HG02852 (cell line): ENCODE measurements around the gene LRRC26.
A peak's percentile ranks its signal among the peaks of the same experiment; 100 is the strongest.

Experiments
- ATAC-seq: cut with Tn5 transposase; IDR thresholded peaks from one replicate; pipeline ENCODE4 v1.9.1; 2021; ENCODE audit warnings: mild to moderate bottlenecking, moderate library complexity; ENCODE audit not compliant: unreplicated experiment

The LRRC26 gene

DNA sequence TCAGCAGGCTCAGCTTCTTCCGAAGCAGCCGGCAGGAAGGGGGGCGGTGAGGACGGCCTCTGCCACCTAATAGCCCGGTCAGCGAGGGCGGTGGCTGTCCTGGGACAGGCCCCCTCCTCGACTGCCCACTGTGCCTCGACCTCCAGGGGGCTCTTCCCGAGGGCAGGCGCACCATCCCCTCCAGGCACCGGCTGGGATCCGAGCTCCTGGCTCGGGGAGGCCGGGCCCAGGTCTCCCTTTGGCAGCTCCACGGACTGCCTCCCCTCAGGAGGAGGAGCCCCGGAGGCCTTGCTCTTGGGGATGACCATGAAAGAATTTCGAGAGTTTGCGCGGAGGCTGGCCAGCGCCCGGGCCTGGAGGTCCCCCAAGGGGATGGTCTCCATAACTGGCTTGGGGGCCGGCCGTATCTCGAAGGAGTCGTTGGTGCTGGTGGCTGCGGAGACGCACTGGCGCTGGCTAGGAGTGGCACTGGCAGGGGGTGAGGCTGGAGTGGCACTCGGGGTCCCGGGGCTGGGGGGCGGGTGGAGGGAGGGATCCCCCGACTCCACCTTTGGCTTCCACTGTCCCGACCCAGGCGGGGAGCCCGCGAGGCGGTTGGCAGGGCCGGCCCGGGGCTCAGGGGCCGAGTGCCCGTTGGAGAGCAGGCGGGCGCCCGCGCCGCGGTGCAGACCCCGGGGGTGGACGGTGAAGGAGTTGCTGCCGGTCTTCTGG, 29.7 kb upstream of the LRRC26 start:
- ATAC-seq = no peak

DNA sequence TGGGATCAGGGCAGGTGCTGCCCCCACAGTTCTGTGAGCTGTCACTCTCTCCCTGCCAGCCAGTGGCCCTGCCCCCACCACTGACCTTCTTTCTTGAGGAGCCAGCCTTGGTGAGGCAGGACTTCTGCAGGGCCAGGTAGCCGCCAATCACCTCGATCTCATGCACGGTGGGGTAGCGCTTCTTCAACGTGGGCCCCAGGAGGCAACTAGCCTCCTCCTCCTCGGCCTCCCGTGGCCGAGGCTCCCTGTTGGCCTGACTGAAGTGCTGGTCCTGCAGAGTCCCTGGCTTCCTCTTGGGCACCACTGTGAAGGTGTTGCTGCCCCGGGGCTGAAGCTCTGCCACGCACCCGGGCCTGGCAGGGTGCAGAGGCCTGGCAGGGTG, 29.0 kb upstream of the LRRC26 start:
- ATAC-seq = no peak

DNA sequence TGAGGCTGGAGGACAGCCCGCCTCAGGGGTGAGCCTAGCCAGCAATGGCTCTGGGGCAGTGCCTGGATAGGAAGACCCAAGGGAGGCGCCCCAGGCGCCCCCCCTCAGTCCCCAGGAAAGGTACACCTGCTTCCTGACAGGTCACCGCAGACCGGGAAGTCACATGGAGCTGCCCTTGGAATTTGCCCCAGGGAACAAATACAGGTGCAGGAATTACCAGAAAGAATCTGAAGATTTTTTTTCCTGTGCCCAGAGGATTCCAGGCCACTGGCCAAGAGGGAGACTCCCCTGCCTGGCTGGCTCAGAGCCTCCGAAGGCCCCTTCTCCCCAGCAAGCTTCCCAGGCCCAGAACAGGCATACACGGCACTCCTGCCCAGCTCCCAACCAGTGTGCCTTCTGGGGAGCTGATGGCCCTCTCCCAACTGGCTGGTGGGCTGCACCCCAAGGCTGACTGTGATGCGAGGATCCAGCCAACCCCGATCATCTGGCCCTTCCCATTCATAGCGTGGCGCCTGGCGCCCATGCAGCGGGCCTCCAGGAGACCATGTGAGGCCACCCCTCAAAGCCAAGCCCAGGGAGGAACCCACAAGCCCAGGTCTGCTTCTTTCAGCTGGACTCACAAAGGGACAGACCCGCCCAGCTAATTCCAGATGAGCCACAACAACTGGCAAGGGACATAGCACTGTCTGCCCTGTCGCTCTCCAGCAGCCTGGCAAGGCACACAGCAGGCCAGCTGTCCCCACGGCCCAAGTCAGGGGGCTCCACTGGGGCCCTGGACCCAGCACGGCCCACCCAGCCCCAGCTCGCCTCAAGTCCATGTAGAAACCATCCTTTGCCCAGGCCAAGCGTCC, 28.4 kb upstream of the LRRC26 start:
- ATAC-seq = no peak

DNA sequence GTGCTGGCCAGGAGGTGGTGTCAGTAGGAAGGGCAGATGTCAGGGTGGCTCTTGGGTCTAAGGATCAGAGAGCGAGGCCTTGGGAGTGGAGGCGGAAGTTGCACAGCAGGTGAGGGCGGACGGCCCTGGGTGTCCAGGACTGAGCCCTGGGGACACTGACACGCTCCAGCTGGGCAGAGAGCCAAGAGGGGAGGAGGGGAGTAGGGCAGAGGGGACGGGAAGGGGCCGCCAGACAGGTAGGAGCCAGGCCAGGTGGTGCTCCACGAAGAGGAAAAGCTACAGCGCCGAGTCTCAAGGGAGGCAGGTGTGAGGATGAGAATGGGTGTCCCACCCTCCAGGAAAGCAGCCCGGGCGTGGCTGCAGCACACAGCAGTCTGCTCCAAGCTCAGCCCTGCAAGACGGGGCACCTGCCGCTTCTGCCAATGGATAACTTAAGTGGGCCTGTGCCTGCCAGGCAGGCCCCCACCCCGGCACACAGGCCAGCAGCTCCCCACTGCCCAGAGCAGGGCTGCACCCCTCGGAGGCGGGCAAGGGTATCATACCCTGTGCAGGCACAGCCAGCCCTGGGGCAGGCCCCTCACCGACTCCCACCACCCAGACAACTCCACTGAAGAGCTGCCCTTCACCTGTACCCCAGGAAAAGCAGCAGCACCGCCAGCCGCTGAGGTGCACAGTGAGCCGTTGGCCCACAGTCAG, 25.8 kb upstream of the LRRC26 start:
- no peak for ATAC-seq

DNA sequence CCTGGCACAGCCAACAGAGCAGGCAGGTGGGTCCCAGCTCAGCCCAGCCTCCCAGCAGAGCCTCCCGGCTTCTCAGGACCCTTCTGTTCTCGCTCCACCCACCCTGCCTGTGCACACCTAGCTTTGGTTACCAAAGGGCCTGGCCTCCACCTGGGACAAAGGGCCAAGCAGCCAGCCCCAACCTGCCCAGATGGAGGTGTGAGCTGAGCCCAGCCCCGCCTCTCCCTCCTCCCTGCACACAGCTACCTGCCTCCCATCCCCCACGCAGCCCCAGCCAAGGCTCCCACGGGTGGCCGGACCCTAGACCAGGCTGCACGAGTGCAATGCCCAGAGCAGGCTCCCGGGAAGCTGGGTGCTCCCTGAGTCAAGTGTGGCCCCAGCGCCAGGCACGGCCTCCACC, 25.1 kb upstream of the LRRC26 start:
- no peak for ATAC-seq

DNA sequence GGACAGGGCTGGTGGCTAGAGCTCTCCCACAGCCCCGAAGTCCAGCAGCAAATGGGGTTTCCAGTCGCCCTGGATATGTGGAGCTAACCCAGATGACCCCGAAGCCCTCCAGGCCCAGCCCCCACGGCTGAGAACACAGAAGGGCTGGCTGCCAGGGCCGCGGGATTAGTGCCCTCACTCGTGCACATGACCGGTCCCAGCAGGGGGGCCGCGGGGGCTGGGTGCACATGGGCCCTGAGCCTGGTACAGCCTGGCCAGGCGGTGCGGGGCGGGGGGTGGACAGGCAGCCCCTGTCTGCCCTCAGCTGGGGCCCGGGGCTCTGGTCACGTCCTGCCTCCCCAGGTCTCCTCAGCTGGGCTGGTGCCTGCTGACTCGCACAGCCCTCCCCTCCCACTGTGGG, 24.5 kb upstream of the LRRC26 start:
- ATAC-seq = no peak

DNA sequence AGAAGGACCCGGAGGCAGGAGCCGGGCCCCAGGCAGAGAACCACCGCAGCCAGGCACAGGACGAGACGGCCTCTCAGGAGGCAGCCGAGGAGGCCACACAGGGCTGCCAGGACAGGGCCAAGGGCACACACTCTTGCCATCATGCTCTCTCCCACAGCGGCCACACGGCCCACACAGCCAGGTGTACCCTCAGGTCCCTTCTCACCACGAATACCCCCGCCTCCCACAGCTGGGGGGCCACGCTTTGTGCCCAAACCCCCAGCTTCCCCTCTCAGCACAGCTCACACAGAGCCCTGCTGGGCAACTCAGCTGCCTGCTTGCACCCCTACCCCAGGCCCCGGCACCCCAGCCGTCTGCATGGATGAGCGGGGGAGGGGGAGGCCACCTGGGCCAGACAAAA, 23.9 kb upstream of the LRRC26 start:
- ATAC-seq = no peak

DNA sequence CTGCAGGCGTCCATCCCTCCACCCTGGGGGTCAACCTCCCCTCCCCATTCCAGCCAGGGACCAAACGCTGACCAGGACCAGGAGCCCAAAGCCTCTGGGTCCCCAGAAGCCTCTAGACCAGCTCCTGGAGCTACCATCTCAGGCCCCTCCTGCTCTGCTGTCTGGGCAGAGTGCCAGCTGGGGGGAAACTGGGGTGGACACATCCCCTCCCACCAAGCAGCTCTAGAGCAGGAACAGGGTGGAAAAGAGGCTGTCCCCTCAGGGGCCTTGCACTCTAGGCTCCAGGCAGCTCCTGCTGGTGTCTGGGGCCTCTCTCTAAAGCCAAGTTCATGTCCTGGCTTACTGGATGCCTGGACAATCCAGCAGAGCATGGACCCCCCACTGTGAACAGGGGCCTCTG, 23.0 kb upstream of the LRRC26 start:
- ATAC-seq = no peak

DNA sequence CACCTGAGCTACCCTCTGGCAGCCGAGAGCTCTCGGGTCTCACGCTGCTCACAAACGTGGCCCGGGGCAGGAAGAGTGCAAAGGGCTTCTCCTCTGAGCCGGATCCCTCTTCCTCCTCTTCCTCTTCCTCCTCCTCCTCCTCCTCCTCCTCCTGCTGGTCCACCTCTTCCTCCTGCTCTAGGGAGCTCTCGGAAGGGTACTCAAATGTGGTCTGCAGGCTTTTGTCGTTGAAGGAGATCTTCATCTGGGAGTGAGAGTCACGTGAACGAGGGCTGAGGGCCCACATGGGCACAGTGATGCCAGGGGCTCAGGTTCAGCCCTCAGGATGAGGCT, 22.6 kb upstream of the LRRC26 start:
- no peak for ATAC-seq

DNA sequence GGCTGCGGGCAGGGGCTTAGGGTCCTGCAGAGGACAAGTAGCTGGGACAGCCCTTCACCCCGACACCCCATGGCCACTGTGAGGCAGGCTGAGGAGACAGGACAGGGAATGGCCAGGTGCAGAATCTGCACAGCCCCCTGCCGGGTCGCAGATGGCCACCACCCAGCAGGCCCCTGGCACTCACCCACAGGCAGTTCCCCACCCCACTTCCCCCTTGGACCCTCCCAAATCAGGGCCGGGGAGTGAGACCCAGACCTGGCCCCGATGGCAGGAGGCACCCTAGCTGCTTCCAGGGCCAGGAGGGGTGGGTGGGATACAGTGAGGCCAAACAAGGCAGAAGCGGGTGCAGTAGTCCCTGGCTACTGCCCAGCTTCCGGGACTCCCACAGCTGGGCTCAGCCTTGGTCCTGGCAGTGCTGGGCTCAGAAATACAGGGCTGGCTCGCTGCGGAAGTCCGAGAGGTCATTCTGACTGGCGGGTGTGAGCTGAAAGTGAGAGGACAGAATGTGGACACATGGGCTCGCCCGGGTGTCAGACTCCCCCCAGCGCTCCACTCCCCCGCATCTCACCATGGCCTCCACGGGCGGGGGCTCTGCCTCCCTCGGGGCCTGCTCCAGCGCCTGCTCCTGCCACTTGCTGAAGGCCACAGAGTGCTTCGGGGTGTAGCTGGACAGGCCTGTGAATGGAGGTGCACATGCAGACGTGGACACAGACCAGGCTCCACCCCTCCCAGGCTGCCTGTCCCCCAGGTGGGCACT, 22.0 kb upstream of the LRRC26 start:
- ATAC-seq = no peak

DNA sequence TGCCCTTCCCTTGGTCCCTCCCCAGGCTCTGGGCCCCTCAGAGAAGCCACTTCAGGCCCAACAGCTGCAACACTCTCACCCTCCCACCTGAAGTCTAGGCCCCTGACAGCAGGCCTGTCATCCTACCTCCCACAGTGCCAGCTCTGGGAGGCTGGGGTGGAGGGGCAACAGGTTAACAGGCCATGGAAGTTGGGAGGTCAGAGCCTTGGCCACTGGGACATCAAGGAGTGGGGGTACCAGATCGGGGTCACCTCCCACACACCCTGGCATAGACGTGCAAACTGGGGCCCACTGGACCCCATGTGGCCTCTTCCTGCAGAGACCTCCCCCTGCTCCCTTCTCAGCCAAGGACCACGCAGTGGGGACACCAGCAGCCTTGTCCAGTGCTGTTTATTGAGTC, 21.4 kb upstream of the LRRC26 start:
- no peak for ATAC-seq

DNA sequence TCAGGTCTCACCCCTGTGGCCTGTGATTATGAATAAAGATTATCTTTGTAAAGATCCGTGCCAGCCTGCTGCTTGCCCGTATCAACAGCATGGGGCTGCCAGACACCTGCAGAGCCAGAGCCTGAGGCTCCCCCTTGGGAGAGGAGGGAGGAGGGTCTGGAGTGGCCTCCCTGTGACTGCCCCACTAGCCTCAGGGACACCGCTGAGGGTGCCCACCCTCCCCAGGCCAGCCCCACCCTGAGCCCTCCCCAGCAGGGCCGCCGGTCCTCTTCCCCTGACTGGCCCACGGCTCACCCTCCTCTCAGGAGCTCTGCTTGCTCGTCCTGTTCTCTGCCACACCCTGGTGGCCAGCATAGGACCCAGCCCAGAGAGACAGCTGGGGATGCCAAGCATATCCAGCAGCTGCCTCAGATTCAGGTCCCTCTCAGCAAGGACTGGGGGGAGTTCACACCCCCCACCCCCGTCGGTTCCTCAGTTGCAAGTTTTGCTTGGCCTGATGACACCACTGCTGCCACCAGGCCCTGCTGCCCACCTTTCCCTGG, 20.5 kb upstream of the LRRC26 start:
- ATAC-seq = no peak

DNA sequence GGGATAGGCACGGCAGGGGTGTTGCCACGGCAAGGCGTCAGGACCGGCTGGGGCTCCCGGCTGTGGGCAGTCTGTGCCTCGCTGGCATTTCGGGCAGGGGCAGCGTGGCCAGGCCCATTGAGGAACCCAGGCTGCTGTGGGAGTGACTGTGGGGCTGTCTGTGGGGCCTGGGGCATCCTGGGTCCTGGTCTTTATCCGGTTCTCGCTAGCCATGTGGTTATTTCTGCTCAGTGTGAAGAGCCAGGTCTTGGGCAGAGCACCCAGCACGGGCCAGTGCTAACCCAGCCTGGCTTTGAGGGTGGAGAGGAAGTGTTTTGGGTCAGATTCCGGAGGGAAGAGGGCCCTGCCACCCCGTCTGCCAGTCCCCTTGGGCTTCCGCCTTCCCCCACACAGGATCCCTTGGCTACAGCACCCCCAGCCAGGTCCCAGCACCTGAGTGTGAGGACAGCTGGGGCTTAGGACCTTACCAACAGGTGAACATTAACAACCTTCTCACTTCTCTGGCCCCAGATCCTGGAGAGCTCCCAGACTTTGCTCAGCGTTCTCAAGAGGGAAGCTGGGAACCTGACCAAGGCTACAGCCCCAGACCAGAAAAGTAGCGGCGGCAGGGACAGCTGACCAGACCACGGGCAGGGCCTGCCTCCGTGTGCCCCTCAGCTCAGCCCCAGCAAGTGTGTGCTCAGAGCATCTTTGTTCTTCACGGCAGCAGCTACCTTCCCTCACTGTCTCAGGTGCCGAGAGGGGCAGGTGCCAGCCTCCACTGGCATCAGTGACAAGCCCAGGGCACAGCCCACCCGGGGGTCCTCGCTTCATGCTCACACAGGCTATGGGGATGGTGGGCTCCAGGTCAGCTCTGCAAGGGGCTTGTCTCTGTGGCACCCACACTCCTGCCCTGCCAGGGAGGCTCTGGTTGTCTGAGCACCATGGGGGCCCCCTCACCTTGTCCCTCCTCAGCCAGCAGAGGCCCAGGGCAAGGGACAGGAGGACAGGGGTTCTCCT, 19.7 kb upstream of the LRRC26 start:
- no peak for ATAC-seq

DNA sequence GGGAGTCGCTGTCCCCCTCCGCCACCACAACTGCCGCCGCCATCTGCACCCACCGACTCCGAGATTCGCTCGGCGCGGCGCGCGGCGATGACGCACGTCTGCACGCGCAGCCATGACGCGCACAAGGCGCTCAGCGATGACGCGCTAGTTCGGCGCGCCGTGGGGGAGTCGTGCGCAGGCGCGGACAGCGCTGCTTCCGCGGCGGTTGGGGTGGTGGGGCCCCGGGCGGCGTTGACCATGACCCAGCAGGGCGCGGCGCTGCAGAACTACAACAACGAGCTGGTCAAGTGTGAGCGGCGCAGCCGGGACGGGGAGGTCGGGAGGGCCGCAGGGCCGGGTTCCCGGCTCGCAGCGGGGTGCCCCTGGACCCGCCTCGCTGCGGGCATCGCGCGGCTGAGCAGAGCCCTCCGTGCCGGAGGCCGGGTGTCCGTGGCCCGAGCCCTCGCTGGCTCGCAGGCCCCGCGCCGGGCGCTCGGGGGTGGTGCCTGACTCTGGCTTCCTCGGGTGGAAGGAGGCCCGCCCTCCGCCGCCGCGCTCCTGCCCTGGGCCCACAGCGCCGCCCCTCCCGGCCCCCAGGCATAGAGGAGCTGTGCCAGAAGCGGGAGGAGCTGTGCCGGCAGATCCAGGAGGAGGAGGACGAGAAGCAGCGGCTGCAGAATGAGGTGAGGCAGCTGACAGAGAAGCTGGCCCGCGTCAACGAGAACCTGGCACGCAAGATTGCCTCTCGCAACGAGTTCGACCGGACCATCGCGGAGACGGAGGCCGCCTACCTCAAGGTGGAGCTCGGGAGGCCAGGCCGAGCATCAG, 18.8 kb upstream of the LRRC26 start, which contains the start of the genes ANAPC2 and SSNA1:
ANAPC2 (minus strand) TSS at position 71 of the 807 bp plus-strand sequence; CDS start at position 43, 28 bp downstream.
SSNA1 (plus strand) TSS at position 187 of the 807 bp plus-strand sequence; CDS start at position 238, 51 bp downstream.
- ATAC-seq = peak; percentile 80

DNA sequence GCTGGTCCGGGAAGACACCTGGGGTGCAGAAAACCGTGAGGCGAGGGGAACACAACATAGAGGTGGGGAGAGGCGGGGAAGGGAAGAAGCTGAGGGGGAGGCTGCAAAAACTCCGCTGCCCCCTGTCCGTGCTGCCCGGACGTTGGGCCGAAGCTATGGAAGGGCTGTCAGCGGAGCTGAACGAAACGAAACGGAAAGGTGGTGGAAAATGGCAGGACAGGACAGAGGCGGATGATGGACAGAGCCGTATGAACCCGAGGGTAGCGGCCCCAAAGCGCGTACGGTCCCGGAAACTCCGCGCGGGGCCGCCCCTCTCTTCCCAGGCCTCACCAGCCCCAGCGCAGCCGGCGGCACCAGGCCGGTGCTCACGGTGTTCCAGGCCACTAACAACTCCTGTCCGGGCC, 18.2 kb upstream of the LRRC26 start:
- ATAC-seq = no peak

DNA sequence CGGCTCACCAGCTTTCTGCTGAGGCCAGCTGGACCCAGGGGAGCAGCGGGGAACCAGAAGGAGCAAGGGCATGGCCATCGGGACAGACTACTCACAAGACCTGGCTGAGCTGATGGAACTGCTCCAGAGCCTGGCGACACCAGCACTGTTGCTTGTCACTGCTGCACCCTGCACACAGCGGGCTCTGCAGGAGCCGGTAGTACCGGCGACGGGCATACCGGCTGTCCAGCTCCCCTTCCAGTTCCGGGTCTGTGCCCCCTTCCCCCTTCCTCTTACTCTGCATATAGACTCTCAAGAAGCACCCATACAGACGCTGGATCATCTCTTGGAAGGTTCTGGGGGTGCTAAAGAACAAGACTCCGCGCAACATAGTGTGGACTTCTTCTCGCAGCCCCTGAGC, 17.5 kb upstream of the LRRC26 start:
- ATAC-seq = no peak

DNA sequence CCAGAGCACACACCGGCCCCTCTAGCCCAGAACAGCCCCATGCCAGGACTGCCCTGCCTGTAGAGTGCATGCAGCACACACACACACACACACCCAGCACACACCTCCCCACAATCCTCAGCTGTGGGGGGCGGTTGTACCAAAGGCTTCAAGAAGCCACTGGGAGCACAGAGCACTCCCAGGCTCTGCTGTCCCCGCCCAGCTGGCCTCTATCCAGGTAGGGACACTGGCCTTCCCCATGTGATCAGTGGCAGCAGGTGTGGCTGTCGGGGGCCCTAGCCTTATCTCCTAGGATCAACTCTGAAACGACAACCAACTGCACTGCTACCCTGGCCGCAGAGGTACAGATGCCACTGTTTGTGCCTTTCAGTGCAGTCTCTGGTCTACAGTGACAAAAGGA, 16.5 kb upstream of the LRRC26 start:
- ATAC-seq = no peak

DNA sequence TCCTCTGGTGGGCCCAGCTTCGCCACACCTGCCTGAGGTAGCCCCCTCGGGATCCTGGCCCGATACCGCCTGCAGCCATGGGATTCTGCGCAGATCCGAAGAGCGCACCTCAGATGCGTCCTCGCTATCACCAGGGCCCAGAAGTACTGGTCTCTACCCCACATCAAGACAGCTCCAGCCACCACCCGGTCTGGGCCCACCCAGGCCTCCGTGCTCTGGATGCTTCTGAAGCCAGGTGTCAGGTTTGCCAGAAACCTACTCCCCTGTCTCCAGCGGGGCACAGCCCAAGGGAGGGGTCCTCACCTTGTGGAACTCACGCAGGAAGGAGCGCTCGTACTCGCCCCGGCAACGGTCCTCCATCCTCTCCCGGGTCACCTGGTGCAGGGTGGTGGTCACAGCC, 16.1 kb upstream of the LRRC26 start:
- no peak for ATAC-seq
